Stimulated activated CD4-positive, alpha-beta T cell treated with anti-CD3 and anti-CD28 coated beads, Interleukin-15, amount 100 ng/mL, for 48 hours (primary cell): ENCODE data around the gene MMP20.

Source experiments
- DNase-seq, 2 donors: peaks; one replicate each; pipeline ENCODE4 v3.0.0-alpha.2; 2020; ENCODE audit warnings: low read depth in 2 of 2

MMP20 gene

DNA sequence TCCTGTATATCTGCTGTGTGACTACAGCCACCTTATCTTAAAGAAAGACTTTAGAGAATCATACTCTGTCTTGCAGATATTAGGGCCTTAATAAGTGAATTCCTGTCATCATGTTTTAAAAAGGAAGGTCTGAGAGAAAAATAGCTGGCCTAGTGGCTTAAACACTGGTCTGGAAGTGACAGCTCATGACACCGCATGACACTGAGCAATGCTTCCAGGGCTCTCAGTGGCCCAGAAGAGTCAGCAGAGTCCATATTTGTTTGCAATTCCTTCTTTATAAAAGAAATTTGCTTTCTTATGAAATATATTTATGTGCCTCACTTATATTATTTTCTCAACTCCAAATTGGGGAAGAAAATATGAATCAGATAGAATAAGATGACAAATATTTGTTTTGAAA is 33.0 kb downstream of the MMP20 start:
- DNase-seq = no peak

DNA sequence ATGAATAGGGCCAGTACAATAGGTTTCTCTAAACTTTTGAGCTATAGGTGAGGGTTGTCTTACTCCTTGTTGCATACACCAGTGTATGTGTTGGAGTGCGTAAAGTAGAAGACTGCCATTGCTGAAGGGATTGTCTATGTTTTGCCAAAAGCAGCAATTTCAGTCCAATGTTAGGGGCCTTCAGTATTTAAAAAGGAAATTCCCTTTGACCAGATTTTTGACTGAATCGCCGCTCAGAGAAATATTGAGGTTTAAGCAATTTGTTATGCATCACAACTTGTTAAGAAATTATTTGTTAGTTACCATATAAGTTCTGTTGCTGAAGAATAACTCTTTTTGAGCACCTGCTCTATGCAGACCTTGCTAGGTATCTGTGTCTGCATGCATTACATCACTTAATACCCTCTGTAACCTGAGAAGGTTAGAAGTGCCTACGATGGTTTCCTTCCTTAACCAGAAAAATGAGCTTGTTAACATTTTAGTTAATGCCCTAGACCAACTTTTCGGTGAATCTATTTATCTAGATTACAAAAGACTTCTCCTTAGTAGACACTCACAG is 33.9 kb downstream of the MMP20 start:
- no peak for DNase-seq

DNA sequence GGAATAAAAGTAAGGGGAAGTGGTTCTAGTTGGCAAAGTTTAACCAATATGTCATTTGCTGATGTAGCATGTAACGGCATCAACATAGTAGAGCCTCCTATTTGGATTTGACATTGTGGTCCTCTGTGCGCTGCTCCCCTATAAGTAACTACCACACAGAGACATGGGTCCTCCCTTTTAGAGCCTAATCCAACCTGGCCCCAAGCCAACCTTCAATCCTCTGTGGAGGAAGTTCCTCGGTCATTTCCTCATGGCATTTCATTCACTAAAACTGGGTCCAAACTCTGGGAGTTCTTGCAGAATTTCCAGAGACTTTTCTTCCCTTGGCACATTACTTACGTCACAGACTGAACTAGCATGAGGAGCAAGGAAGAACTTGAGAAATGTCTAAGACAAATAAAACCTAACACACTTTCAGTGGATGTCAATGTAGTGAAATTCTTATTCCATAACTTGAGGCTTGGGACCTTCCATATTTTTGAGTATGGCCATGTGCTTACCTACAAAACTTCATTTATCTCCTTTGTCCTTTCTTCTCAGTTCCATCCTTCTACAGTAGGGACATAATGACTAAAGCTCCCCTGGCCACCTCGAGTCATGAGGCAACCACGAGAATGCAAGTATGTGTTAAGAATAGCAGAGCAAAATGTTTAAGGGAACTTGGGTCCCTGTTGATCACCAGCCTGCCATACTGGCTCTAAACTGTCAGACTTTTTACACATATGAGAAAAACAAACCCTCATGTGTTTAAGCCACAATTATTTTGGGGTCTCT is 34.7 kb downstream of the MMP20 start:
- DNase-seq = no peak

DNA sequence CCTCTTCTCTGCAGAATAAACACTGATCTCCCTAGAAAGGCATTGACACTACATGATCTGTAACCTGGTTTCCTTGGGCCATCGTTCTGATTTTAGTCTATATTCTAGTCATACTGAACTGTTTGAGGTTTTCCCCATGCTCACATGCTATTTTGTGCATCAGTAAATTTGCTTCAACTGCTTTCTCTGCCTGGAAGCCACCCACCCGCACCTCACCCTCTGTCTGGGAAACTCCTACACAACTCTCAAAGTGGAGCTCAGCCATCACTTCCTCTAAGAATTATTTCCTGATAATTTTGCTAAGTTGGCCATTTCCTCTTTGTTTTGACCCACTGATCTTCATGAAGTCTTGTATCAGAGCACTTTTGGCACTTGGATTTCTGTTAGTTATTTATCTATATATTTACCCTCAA is 36.1 kb downstream of the MMP20 start:
- peak; percentile 23 to 38 for DNase-seq

DNA sequence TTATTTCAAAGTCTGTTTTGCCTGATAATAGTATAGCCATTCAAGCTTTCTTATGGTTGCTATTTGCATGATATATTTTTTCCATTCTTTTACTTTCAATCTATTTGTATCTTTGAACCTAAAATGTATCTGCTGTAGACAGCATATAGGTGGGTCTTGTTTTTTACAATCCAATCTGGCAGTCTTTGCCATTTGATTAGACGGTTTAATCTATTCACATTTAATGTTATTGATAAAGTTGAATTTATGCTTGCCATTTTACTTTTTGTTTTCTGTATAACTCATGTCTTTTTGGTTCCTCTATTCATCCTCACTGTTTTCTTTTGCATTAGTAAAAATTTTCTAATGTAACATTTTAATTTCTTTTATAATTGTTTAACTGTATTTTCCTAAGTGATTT is 37.4 kb downstream of the MMP20 start:
- no peak for DNase-seq

DNA sequence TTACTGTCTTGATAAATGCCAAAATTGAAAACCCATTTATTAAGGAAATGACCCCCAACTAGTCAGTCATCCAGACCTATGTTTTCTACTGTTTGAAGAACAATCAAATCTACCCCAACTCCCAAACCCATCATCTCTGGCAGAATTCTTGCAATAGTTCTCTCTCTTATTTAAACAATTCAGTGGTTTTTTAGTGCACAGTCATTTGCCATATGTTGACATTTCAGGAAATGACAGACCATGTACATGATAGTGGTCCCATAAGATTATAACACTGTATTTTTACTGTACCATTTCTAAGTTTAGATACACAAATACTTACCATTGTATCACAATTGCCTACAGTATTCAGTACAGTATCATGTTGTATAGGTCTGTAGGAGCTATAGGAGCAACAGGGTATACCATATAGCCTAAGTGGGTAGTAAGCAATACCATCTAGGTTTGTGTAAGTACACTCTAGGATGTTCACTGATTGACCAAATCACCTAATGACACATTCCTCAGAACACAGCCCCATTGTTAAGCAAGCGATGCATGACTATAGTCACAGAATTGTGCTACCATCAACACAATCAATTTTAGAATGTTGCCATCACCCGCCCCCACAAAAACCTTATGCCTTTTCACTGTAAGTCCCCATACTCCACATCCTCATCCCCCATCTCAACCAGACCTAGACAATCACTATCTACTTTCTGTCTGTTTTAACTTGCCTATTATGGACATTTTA is 41.8 kb downstream of the MMP20 start:
- no peak for DNase-seq

DNA sequence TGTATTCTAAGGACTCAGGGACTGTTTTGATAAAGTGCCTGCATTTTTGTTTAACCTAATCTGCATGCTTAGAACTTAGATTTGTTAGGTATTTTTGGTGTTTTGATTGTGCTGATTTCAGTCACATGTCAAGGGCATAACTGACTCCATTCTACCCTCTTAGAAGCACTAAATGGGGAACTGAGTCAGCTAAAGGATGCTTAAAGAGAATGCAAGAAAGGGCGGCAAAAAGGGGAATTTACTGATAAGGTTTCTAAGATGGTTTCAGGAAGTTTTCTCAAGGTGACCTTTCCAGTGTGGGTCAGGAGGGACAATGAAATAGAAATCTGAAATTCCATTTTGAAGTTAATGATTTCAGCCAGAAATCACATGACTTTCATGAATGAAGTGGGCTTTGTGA is 43.0 kb downstream of the MMP20 start:
- no peak for DNase-seq

DNA sequence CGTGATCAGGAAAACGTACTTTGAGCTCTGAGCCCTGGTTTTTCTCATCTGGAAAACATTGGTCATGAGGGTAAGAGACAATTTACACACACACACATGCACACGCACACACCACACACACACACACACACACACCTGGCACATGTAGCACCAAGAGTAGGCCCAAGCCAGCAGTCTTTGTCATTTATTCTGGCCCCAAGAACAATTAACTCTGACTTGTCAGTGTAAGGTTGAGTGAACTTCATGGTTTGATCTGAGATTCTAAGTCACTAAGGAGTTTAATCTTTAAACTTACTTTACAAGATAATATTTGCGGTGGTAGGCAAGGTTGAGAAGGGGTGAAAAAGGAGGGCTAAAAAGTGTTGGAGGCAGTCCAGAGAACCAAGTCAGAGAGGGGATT is 44.1 kb downstream of the MMP20 start:
- no peak for DNase-seq

DNA sequence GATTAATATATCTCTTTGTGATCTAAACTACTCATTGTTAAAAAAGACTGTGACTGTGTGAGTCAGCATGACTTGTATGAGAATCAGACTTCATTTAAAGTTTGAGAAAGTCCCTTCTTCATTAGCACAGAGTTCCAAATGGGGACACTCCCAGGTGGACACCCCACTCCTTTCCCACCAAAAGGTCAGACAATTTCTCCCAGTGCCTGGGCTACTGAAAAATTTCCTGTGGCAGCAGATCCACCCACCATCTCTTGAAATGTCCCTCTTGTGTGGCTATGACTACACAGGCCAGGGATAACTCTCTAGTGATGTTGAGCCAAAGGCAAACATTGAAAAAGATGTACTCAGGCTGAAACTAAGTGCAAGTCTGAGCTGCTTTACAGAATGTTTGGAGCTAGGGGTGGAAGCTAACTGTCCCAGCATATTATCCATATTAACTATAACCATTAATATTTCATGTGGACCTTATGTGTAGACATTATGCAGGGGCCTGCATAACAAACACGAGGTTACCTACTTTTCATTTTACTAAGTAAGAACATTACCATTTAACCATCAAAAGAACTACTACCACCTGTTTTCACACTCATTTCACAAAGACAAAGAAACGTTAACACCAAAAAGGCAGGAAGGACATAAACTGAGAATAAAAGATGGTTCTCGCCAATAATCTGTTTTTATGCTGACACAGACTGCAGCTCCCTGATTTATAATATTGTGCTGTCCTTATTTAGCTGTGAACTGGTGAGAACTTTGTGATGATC is 44.8 kb downstream of the MMP20 start:
- no peak for DNase-seq

DNA sequence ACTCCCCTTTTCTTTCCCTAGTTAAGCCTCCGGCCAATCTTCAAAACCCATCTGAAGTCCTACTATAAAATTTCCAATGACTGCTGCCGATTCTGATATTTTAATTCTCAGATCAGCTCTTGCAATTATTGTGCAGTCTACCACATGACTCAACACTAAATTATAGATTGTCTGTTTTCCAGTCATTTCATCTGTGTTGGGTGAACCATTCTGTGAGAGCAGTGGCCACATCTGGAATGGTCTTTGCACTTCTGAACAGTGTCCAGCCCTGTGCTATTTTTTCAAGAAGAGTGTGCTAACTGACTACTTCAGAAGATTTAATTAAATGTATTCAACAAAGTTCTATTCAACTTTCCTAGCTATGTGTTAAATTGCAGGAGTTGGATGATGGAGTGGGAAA is 47.4 kb downstream of the MMP20 start:
- DNase-seq = no peak

DNA sequence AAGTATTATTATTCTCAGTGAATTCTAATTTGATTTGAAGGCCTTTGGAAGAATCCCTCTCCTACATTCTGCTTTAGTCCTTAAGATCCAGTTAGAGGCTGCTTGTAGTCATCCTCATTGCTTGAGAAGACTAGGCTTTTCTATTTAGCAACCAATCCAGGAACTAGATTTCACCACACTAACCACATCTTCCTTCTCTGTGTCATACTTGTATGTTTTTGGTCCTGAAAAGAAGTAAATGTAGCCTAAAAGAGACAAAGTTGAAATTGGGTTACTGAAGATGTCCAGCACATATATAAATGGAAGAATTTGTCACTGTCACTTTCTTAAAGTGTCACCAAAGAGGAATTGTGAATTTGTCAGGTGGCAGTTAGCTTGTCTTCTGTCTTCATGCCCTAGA is 48.0 kb downstream of the MMP20 start:
- DNase-seq = no peak

DNA sequence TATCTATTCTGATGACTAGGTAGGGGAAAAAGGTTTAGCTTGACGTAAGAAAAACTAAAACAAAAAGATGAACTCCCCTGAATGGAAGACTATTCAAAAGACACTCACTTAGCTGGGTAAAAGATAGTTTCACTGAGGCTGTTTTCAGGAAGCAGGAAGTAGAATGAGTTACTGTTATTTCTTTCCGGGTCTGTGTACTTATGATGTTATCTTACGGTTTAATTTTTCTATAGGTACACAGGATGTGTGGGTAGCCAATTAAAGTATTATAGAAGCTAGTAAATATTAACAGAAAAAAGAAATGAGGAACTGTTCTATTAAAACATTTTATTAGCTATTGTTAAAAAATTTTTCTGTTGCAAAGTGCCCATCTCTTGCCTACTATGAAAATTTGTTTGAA is 48.8 kb downstream of the MMP20 start:
- DNase-seq = no peak

DNA sequence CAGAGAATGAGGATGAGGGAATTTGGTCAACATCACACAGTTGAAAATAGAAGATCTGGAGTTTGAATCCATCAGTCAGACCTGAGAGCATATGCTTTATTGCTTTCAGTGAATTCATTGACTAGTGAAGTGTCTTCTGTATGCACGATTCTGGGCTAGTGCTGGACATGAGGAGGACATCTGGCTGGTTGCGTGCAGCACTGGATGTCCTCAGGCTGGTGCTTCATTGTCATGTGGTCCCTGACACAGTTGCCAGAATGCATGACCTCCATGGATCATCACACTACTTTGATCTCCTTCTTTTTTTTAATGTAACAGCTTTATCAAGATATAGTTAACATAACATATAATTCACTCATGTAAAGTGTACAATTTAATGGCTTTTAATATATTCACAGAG is 50.1 kb downstream of the MMP20 start:
- no peak for DNase-seq

DNA sequence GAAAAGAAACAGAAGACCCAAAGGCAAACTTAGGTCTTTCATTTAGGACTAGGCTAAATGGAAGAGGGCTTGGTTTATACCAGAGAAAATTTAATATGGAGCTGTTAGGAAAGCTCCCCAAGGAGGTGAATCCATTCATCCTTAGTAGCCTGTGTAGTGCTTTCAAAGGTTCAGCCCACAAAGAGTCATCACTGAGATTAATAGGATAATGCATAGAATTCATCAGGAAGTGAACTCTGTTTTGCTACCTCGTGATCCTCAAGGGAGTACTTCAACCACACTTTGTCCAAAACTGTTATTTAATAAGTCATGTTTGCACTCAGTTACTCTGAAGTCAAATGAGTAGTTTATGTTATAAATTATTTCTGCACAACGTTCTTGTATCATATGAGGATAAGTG is 51.3 kb downstream of the MMP20 start:
- DNase-seq = no peak

DNA sequence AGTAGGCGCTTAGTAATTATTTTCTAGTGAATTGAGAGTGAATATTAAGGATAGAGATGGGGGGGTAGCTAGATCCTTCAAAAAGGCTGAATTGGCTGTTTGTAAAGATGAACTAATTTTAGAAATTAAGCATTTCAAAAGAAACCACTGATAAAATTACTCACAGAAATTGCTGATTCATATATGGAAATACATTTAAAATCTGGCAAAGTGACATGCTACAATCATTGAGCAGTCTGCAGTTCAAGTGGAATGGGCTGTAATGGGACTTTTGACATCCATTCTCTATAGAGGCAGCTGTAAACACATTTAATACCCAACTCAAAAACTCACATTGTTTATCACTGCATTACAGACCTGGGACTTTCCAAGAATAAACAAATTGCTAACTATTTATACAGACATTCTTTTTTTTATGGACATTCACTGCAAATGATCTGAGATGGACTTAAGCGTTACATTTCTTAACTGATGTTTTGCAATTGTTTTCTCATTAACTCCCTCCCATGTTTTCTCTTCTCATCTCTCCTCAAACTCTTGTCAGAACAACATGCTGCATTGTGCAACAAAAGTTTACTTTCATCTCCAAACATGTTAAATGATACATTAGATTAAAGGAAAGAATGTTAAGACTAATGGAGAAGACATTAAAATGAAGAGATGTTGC is 52.4 kb downstream of the MMP20 start:
- DNase-seq = no peak

DNA sequence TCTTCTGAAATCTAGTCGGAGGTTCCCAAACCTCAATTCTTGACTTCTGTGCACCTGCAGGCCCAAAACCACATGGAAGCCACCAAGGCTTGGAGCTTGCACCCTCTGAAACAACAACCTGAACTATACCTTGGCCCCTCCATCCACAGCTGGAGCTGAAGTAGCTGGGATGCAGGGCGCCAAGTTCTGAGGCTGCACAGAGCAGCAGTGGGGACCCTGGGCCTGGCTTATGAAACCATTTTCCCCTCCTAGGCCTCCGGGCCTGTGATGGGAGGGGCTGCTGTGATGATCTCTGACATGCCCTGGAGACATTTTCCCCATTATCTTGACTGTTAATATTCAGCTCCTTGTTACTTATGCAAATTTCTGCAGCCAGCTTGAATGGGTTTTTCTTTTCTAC is 56.3 kb downstream of the MMP20 start:
- no peak for DNase-seq

DNA sequence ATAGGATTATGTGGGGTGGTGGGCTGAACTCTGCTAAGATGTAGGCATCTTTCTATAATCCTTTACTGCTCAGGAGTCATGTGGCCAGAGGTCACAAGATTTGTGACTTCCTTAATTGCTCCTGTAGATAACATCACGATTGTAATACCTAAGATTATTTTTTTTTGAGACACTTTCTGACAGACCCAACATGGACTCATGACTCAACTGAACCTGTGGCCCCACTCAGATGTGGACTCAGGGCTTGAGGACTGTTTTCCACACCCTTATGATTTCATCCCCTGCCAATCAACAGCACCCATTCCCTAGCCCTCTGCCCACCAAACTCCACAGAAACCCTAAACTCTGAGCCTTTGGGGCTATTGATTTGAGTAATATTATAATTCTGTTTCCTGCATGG is 59.0 kb downstream of the MMP20 start:
- DNase-seq = no peak

DNA sequence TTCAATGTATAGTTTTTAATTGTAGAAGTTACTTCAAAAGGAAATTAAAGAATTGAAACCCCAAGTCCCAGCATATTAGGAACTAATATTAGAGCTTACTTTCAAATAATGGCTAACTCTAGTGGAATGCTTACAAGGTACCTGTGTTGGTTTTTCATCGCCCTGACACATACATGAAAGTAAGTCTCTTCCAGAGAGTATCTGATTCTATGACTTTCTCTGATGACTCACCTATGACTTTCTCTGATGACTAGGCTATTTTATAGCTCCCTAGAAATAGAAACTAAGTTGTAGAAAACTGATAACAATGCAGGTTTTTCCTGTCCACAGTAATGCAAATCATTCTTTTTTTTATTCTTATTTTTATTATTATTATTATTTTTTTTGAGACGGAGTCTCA is 61.0 kb downstream of the MMP20 start:
- no peak for DNase-seq

DNA sequence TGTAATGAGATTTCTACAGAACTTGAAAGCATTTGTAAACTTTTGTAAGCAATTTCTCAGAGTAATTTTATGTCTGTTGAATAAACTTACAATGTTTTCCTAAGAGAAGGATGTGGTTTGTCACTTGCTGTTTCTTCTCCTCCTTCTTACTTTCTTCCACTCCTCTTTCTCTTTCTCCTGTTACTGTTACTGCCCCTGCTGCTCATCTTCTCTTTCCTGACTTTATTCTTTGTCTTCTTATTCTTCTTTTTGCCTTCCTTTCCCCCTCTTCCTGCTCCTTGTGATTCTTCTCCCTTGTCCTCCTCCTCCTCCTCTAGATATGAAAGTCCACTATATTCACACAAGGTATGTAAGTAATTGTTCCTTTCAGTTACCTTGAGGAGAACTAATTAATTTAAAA is 63.5 kb downstream of the MMP20 start:
- no peak for DNase-seq

DNA sequence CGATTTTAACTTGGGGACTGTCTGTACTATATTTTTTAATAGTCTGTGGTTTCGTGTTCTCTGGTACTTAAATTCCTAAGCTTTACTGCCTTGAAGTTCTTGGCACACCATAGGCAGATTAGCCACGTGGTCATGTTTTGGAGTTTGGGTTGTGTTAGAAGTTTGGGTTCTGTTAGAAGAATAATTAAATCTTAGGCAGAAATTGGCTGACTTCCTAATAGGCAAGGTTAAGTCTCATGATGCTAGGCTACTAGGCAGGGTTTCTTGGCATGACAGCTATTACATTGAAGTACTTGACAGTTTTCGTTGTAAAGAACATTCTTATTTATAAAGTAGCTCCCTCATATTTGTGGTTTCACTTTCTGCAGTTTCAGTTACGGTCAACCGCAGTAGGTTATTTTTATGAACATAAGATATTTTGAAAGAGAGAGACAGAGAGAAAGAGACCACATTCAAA is 64.5 kb downstream of the MMP20 start:
- no peak for DNase-seq

DNA sequence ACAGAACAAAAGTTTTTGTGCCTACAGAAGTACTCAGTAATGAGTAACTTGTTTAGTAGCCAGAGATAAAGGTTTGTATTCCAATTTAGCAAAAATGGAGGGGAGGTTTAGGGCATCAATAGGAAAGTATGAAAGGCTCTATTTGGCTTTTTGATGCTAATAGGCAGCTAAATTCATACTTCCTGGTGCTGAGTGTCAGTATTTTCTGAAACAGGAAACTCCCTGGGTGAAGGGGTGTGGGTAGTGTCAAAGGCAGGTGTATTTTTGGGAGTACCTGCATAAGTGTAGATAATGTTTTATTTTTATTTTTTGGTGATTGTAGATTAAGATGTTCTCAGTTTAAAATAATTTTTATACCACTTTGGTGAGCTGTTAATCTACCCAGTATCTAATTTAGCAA is 65.3 kb downstream of the MMP20 start:
- no peak for DNase-seq

DNA sequence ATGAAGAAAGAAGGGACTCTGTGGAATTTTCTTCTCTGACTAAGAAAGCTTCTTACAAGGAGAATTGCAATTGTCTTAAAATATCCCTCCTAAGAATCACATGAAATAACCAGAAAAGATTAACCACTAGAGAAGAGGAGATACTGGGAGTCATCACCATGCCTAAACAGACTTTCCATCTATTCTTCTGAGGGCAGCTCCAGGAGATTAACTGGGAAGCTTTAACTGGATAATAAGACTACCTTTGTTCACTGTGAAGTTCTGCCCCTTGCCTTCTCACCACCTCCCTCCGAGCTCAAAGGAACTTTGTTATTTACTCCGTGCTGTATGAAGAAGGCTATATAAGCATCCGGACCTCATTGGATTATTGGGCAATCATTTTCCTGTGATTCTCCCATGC is 70.0 kb downstream of the MMP20 start:
- DNase-seq = no peak
